SW480 (cell line): ENCODE results near the gene TAF11L2.
"Not testable (repeated sequence)": the region's sequence is repeated elsewhere in the genome, so short reads cannot be mapped to it uniquely, and the experiment has no call there.

Experiments used
- DNase-seq: peaks from one replicate; pipeline ENCODE4 v3.0.0-alpha.2; 2016; ENCODE audit warnings: low spot score

The TAF11L2 gene

DNA sequence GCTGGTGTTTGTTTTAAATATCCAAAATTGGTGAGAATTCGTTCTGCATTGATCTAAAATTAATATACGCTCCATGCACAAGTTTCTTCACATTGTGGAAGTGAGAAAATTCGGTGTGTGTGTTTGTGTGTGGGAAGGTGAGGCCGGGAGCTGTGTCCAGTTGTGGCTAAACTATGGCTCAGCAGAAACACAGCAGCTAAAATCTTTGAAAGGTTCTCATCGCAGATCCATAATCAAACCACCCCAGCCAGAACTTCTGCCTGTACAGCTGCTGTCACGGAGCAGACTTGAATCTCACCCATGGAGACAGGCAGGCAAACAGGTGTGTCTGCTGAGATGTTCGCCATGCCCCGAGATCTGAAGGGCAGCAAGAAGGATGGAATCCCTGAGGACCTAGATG lies at the start of gene TAF11L2:
Gene TAF11L2, plus strand, starts transcription at position 301 of the 400 bp plus-strand sequence.
- not testable (repeated sequence) for DNase-seq

DNA sequence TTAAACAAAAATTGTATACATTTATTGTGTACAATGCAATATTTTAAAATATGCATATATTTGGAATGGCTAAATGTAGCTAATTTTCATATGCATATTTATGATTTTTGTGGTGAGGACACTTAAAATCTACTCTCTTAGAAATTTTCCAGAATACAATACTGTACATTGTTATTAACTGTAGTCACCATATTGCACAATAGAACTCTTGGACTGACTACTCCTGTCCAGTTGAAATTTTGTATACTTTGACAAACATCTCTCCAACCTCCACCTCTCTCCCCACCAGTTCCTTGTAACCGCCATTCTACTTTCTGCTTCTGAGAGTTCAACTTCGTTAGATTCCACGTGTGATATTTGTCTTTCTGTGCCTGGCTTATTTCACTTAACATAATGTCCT lies 49.2 kb upstream of the TAF11L2 start:
- DNase-seq, result no peak

DNA sequence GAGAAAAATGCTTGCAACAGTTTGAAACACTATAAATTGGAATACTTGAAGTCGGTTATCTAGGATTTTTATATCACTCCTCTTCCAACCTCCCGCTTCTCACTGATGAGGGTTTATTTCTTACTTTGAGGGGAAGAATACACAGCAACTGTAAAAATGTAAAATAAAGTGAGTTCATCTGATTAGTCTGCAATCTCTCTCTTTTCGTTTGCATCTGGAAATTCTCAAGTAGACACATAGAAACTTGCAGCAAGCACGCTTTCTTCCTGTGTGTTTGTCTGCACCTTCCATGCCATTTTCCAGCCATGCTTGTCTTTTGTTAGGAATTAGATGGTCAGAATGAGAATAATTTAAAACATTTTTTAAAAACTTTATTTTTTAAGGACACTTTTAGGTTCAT lies 45.1 kb upstream of the TAF11L2 start:
- no peak for DNase-seq

DNA sequence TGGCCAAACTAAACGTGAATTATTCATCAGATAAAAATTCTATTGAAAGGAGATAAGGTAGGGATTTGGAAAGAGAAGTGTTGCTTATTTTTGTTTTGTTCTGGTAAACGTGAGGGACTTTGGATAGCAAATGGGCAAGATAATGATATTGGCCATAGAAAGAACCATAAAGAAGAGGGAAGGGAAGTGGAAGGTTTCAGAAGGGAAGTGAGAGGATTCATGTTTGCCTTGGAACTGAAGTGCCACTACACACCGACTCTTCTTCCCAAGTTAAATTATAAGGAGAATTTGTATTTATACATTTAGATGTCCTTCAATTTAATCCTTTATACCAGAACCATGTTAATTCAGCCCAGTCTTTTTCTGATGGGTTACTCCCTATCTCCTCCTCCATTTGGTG lies 42.1 kb upstream of the TAF11L2 start:
- no peak for DNase-seq

DNA sequence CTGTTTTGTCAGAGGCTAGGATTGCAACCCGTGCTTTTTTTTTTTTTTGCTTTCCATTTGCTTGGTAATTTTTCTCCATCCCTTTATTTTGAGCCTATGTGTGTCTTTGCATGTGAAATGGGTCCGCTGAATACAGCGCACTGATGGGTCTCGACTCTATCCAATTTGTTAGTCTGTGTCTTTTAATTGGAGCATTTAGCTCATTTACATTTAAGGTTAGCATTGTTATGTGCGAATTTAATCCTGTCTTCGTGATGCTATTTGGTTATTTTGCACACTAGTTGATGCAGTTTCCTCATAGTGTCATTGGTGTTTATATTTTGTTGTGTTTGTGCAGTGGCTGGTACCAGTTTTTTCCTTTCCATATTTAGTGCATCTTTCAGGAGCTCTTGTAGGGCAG lies 36.2 kb upstream of the TAF11L2 start:
- no peak for DNase-seq

DNA sequence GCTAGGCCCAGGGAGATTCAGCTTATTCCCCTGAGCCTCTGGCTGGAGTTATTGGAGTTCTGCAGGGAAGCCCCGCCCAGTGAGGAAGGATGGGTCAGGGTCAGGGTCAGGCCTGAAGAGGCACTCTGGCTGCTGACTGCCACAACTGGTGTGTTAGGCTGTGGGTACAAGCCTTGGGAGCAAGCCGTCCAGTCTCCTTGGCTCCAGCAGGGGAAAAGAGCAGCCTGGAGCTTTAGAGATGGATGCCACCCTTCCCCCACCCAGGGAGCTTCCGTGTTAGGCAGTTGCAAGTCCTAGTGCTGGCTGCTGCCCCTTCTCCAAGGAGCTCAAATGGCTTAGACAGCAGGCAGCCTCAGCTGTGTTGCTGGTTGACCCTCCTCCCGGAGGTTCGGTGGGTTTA lies 34.4 kb upstream of the TAF11L2 start:
- DNase-seq, result no peak

DNA sequence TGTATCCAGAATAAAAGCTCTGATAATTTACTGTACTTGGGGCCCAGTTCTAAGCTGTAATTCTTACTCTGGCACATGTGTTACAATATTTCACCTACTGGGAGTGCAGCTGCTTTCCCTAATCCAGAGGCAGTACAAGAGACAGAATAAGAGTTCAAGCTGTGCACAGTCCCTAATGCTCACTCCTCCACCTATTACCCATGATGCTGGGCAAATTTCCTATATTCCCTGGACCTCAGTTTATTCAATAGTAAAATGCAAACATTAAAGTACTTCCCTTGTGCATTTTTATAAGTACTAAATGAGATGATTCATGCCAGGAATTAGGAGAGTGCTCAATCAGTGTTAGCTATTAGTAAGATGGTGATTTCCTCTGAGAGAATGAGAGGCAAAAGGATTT lies 28.0 kb upstream of the TAF11L2 start:
- no peak for DNase-seq

DNA sequence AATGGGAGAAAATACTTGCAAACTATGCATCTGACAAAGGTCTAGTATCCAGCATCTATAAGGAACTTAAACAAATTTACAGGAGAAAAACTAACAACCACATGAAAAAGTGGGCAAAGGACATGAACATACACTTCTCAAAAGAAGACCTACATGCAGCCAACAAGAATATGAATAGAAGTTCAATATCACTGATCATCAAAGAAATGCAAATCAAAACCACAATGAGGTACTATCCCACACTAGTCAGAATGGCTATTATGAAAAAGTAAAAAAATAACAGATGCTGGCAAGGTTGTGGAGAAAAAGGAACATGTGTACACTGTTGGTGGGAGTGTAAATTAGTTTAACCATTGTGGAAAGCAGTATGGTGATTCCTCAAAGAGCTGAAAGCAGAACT lies 23.0 kb upstream of the TAF11L2 start:
- not testable (repeated sequence) for DNase-seq

DNA sequence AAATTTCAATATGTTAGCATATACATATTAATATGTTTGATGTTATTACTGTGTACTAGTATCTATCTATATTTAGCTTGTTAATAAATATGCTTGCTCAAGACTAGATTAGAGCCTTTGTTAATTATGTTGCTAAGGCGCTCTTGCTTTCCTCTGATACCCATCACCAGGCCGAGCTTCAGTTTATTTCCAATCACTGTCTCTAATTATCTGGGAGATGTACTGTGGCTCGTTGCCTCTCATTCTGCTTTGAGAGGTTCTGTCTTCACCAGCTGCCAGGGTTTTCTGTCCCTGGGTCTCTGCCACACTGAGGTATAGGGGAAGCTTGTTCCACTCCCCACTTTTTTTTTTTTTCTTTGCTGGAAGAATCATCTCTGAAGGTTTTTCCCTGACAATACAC lies 21.0 kb upstream of the TAF11L2 start:
- DNase-seq, result no peak

DNA sequence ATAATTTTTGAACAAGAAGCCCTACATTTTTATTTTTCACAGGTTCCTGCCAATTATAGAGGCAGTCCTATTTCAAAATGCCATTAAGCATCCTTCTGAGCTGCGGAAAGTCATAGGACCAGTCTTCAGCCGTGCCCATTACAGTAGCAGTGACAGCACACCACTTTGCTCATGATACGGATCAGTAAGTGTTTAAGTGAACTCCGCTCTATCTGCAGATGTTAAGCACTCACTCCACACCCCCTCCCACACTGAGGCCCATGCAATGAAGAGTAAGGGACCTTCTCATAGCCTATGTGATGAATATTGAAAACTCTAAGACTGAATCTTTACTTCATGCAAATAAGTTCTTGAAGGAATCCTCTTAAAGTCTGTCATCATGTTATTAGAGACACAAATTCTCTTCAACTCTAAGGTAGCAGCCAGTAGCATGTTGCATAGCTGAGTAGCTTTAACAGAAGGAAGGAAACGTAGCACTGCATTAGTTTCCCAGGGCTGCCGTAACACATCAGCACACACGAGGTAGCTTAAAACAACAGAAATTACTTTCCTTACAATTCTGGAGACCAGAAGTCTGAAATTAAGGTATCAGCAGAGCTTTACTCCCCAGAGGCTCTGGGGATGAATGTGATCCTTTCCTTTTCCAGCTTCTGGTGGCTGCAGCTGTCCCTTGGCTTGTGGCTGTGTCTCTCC lies 20.3 kb upstream of the TAF11L2 start:
- no peak for DNase-seq

DNA sequence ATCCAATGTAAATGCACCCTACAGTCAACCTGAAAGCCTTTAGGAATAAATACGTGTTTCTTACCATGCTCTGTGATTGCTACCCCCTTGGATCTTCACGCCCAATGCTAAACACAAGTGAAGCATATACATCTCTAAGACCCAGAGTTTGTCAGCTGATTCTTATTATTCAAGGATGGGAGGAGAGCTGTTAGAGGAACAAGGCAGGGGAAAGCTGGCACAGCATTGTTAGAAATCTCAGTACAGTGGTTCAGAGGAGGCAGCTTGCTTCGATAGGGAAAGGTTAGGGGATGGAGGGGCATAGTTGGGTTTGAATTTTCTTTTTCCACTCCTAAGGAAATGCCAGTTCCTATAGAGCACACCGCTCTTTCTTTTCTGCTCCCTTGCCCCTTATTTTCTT lies 16.7 kb upstream of the TAF11L2 start:
- DNase-seq, result no peak

DNA sequence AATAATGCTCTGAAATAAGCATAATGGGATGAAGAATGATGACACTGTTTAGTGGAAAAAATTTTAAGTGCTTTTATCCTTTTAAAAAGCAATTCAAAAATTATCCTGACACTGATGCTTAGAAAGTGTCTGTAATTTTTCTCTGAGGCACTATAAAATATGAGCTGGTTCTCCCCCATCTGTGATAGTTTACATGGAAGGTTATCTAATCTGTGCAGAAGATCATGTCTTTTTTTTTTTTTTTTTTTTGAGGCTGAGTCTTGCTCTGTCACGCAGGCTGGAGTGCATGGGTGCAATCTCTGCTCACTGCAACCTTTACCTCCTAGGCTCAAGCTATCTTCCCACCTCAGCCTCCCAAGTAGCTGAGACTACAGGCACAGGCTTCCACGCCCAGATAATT lies 15.2 kb upstream of the TAF11L2 start:
- DNase-seq, result no peak

DNA sequence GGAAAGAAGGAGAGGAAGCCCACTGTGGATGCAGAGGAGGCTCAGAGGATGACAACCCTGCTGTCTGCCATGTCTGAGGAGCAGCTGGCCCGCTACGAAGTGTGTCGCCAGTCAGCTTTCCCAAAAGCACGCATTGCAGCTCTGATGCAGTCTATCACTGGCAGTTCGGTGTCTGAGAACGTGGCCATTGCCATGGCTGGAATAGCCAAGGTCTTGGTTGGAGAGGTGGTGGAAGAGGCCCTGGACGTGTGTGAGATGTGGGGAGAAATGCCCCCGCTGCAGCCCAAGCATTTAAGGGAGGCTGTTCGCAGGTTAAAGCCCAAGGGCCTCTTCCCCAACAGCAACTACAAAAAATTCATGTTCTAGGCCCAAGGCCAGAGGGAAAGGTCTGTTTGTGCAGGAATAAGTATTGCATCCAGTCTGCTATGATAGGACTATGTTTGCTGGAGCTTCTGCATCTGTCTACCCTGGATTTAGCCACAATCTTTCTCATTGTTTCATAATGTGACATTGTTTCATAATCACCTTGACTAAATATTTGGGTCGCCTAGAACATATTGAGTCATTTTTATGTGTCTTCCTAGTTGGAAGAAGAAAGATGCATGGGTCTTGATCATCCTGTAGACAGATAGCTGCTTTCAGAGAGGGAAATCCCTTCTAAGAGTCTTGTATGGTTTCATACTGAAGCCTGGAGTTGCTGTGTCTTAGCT lies 11.4 kb upstream of the TAF11L2 start:
- DNase-seq, result not testable (repeated sequence)

DNA sequence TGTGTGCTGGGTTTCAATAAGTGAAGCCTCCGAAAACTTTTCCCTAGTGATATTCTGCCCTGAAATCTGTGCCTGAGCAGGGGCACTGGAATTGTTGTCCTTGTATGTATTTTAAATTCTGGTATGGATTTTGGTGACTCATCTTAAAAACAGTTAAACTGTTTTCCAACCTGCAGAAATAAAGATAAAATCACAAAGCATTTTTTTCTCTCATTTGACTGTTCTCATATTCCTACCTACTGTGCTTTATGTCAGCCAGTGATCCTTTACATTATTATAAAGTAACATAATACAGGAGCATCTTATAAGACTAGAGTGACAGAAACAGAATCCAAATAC lies 10.9 kb upstream of the TAF11L2 start:
- DNase-seq, result no peak

DNA sequence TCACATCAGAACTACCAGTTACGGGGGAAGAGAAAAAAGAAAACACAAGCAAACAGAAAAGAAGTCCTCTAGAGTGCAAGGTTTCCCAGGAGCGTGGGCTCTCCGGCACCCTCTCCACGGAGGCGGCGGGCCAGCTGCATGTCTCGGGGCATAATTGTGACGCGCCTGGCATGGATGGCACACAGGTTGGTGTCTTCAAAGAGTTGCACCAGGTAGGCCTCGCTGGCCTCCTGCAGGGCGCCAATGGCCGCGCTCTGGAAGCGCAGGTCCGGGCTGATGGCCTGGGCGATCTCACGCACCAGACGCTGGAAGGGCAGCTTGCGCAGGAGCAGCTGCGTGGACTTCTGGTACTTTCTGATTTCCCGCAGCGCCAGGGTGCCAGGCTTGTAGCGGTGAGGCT lies 6.8 kb upstream of the TAF11L2 start:
- not testable (repeated sequence) for DNase-seq

DNA sequence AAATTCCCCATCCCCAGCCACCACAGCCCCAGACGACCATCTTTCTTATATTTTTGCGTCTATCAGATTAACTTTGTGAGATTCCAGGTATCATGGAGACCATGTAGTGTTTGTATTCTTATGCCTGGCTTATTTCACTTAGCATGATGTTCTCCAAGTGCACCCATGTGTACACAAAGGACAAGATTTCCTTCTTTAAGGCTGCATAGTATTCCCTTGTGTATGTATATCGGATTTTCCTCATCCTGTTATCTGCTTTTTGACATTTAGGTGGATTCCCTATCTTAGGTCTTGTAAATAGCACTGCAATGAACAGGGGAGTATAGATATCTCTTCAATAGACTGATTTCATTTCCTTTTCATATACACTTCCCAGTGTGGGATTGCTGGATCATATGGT lies 5.3 kb upstream of the TAF11L2 start:
- no peak for DNase-seq

DNA sequence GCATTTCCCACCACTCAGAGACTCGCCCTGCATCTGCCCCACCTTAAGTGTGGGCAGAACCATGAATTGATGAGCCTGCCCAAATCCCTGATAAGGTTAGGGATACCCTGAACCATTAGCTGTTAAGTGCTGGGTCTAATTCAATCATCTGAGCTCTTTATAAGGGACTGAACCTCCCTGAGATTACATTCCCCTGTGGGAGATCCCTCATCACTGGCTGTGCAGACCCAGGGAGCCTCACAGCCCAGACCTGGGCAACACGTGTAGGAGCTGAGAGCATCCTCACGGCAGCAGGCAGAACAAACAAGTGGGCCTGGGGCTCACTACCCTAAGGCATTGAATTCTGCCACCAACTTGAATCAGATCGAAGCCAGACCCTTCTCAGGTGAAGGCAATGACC lies 585 bp upstream of the TAF11L2 start:
- no peak for DNase-seq

DNA sequence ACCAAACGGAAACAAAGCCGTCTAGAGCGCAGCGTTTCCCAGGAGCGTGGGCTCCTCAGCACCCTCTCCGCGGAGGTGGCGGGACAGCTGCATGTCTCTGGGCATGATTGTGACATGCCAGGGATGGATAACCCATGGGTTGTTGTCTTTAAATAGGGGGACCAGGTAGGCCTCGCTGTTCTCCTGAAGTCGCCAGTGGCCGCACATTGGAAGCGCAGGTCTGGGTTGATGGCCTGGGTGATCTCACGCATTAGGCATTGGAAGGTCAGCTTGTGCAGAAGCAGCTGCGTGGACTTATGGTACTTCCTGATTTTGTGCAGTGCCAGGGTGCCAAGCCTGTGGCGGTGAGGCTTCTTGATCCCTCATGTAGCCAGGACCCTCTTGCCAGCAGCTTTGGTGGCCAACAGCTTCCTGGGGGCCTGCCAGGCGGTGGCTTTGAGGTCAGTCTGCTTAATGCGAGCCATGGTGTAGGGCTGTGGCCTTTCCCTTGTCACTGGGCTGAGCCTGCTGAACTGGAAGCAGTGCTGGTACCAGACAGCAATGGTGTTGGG lies 13.8 kb downstream of the TAF11L2 start:
- DNase-seq, result no peak

DNA sequence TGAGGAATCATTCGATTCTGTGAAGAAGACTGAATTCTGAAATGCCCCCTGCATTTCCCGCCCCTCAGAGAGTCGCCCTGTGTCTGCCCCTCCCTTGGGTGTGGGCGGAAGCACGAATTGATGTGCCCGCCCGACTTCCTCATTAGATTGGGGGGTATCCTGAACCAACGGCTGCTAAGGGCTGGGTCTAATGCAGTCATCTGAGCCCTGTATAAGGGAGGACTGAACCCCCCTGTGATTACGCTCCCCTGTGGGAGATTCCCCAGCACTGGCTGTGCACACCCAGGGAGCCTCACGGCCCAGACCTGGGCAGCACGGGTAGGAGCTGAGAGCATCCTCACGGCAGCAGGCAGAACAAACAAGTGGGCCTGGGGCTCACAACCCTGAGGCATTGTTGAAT lies 19.5 kb downstream of the TAF11L2 start:
- not testable (repeated sequence) for DNase-seq

DNA sequence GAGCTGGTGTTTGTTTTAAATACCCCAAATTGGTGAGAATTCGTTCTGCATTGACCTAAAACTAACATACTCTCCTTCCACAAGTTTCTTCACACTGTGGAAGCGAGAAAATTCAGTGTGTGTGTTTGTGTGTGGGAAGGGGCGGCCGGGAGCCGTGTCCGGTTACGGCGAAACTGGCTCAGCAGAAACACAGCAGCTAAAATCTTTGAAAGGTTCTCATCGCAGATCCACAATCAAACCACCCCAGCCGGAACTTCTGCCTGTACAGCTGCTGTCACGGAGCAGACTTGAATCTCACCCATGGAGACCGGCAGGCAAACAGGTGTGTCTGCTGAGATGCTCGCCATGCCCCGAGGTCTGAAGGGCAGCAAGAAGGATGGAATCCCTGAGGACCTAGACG lies 20.0 kb downstream of the TAF11L2 start, which contains the start of gene TAF11L3:
Gene TAF11L3, plus strand, starts transcription at position 301 of the 400 bp plus-strand sequence.
- not testable (repeated sequence) for DNase-seq

DNA sequence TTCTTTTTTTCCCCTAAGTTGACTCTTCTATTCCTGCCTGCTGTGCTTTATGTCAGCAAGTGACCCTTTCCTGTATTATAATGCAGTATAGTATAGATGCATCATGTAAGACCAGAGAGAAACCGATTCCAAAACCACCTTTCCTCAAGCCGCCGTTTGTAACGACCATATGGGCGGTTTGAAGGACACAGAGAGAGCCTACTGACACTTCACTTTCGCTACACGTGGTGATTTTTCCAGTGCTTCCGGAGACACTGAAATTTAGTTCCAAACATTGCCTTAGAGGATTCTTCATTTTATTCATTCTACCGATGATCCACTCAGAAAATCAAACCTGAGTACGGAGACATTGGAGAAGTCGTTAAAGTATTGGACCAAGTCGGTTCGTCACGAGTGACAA lies 21.5 kb downstream of the TAF11L2 start:
- not testable (repeated sequence) for DNase-seq

DNA sequence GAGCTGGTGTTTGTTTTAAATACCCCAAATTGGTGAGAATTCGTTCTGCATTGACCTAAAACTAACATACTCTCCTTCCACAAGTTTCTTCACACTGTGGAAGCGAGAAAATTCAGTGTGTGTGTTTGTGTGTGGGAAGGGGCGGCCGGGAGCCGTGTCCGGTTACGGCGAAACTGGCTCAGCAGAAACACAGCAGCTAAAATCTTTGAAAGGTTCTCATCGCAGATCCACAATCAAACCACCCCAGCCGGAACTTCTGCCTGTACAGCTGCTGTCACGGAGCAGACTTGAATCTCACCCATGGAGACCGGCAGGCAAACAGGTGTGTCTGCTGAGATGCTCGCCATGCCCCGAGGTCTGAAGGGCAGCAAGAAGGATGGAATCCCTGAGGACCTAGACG lies 23.5 kb downstream of the TAF11L2 start, which contains the start of gene TAF11L4:
Gene TAF11L4, plus strand, starts transcription at position 301 of the 400 bp plus-strand sequence.
- DNase-seq, result not testable (repeated sequence)

DNA sequence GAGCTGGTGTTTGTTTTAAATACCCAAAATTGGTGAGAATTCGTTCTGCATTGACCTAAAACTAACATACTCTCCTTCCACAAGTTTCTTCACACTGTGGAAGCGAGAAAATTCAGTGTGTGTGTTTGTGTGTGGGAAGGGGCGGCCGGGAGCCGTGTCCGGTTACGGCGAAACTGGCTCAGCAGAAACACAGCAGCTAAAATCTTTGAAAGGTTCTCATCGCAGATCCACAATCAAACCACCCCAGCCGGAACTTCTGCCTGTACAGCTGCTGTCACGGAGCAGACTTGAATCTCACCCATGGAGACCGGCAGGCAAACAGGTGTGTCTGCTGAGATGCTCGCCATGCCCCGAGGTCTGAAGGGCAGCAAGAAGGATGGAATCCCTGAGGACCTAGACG lies 26.9 kb downstream of the TAF11L2 start, which contains the start of gene TAF11L5:
Gene TAF11L5, plus strand, starts transcription at position 301 of the 400 bp plus-strand sequence.
- DNase-seq, result not testable (repeated sequence)
